Fibroblast of villous mesenchyme (primary cell): Measurements from ENCODE around the gene RAB9A. TPM values are rescaled to one million over a fixed set of nuclear protein-coding genes. Genes with fewer than 3 reads are reported as not detected.

Experiments
- DNase-seq: peaks from one replicate; pipeline ENCODE4 v3.0.0-alpha.2; 2010; ENCODE audit warnings: low read depth
- H3K4me3 ChIP-seq: 2 replicates; pipeline ENCODE4 v1.5.1; 2011; ENCODE audit warnings: low read depth, mild to moderate bottlenecking, low read length
- total RNA-seq: library from RNA; depleted of rRNA; stranded (reverse); fragments of >200 nt; gene quantifications from 2 replicates; pipeline ENCODE4 v1.2.3, GENCODE V29; 2012
- TF ChIP-seq, protein P1 (sequence below): IDR thresholded peaks from 2 replicates; pipeline ENCODE4 v1.5.1; 2012; ENCODE audit warnings: low read depth, mild to moderate bottlenecking, low read length; ENCODE audit not compliant: insufficient read depth

RAB9A gene
- total RNA-seq, 1 donor, result 63.0 TPM

DNA sequence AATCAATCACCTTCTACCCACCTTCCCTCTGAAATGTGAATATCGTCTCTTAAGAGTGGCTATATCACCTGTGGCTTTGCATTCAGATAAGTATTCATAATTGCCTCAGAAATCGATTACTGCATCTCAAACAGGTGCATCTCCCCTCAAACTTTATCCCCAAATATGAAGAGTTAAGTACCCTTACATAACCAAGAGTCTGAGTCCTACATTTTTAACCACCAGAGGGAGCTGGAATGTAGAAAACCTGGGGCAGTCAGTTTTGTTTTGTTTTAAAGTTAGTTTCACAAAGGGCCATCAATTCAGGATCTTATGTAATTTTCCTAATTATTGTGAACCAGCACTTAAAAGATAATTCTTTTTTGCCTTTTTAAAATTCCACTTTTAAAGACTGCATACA lies 30.3 kb upstream of the RAB9A start:
- peak; percentile 78 for DNase-seq
- TF ChIP-seq, protein P1, sequence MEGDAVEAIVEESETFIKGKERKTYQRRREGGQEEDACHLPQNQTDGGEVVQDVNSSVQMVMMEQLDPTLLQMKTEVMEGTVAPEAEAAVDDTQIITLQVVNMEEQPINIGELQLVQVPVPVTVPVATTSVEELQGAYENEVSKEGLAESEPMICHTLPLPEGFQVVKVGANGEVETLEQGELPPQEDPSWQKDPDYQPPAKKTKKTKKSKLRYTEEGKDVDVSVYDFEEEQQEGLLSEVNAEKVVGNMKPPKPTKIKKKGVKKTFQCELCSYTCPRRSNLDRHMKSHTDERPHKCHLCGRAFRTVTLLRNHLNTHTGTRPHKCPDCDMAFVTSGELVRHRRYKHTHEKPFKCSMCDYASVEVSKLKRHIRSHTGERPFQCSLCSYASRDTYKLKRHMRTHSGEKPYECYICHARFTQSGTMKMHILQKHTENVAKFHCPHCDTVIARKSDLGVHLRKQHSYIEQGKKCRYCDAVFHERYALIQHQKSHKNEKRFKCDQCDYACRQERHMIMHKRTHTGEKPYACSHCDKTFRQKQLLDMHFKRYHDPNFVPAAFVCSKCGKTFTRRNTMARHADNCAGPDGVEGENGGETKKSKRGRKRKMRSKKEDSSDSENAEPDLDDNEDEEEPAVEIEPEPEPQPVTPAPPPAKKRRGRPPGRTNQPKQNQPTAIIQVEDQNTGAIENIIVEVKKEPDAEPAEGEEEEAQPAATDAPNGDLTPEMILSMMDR, result peak; percentile 65
- no peak overlapping the region for H3K4me3 ChIP-seq

DNA sequence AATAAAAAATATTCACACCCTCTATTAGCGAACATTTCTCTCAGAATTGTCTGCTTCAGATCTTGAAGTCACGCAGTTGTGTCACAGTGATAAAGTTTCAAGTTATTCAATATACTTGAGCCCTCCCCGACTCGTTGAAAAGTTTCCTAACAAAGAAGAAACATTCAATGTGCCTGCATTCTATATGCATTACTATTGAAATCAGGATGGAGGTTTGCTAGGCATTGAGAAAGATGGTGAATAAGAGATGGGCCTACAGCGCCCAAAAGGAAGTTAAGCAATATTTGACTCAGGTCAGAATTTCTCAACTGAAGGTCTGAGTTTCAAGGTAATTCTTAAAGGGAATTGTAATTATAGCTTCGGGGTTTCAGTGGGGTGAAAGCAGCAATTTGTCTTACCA lies 29.9 kb upstream of the RAB9A start:
- TF ChIP-seq, protein P1, result no peak
- DNase-seq, result peak; percentile 80
- no peak overlapping the region for H3K4me3 ChIP-seq

DNA sequence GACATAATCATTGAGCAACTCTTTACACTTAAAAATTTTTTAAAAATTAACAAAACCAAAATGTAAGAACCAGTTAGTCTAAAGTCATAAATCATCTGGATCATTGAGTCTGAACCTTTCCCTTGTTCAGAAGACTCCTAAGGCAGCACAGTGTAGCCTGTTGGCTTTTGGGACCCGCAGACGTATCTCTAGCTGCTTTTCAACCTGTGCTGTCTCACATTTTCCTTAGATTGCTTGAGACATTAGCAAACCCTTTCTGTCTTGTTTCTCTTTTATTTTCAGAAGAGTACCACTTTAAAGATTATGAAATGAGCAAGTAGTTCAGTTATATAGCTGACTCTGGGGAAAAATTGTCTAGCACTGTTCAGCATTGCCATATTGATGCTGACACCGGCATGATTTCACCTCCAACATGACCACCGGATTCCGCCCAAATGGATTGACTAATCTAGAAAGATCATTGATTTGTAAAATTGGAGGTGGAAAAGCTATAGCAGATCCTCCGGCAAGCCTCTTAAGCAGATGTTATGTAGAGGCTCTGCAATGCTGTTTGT lies 27.1 kb upstream of the RAB9A start:
- DNase-seq, result peak; percentile 69
- TF ChIP-seq, protein P1, result no peak

DNA sequence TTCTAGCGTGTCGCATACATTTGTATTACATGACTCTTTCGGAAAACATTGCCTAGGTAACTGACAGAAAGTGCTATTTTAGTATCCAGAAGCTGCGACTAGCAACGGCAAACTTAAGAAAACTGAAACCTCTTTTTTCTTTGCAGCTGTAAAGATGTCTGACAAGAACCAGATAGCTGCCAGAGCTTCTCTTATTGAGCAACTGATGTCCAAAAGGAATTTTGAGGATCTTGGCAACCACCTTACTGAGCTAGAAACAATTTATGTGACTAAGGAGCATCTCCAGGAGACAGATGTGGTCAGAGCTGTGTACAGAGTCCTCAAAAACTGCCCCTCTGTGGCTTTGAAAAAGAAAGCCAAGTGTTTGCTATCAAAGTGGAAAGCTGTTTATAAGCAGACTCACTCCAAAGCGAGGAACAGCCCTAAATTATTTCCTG lies 26.6 kb upstream of the RAB9A start:
- H3K4me3 ChIP-seq, result peak overlapping the region; percentile 52
- TF ChIP-seq, protein P1, result no peak
- DNase-seq, result peak; percentile 99

More for the DNA sequence above, 27.1 kb upstream of the RAB9A start:
- H3K4me3 ChIP-seq, result peak overlapping the region; percentile 52

DNA sequence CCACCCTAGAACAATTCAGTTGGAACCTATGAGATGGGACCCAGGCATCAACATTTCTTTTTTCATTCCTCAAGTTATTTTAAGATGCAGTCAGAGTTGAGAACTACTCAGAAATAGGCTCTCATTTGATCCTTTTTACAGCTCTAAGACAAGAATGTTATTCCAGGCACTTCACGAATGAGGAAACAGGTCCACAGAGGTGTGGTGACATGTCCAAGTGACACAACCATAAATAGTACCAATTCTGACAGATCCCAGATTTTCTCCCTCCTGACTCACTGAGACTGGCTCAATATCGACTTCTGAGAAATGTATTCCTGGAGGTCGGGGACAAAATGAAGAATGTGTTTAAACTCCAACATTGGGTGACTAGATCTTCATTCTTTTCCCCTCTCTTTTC lies 24.9 kb upstream of the RAB9A start:
- H3K4me3 ChIP-seq, result no peak overlapping the region
- TF ChIP-seq, protein P1, result no peak
- no peak for DNase-seq

DNA sequence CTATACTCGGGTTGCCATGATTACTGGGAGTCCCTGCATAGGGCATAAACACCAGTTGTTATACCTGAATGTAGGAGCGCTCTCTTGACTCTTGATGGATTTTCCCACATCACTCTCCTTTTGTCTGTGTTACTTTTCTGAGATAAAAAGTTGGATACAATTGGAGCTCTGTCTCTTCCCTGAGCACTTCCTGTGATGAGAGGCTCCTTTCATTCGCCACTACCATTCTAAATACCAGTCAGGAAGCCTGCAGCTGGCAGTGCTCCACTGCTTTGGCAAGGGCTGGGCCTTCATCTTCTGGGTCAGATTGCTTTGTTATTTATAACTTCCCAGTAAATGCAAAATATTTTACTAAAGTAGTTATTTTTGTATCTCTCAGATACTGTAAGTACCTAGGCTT lies 22.1 kb upstream of the RAB9A start:
- H3K4me3 ChIP-seq, result no peak overlapping the region
- DNase-seq, result no peak
- TF ChIP-seq, protein P1, result no peak

DNA sequence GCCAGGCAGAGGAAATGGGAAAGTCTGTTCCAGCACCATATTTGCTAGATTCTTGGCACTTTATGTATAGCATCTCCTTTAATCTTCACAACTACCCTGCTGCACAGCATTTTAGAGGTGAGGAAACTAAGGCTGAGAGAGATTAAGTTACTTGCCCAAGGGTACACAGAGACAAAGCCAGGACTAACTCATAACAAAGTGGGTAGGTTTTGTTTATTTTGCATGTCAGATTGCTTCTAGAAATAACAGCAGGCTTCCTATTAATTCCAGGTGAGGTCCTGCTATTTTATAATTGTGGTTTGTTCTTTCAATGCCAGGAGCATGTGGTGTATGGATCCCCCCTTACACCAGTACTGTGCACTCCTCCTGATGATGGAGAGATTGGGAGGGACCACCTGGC lies 21.0 kb upstream of the RAB9A start:
- TF ChIP-seq, protein P1, result no peak
- DNase-seq, result no peak
- no peak overlapping the region for H3K4me3 ChIP-seq
